OCI-LY1 (cell line): ENCODE measurements around the gene MPL.
"Not testable (repeated sequence)": the region's sequence is repeated elsewhere in the genome, so short reads cannot be mapped to it uniquely, and the experiment has no call there.

Experiments used
- H2AFZ ChIP-seq: fragments of 200-600 bp; sonication (generic), shearing (Covaris generic); 2 replicates; pipeline ENCODE4 v1.6.0; 2014; ENCODE audit warnings: antibody characterized with exemption, mild to moderate bottlenecking, low read length
- H3F3A ChIP-seq: fragments of 200-600 bp; sonication (generic), shearing (Covaris generic); 2 replicates; pipeline ENCODE4 v1.6.0; 2014; ENCODE audit warnings: mild to moderate bottlenecking, antibody characterized with exemption, low read length, moderate library complexity; ENCODE audit not compliant: insufficient read depth
- H3K27ac ChIP-seq: fragments of 200-600 bp; sonication (generic); 2 replicates; pipeline ENCODE4 v1.5.1; 2014; ENCODE audit warnings: low read length, mixed run types, mild to moderate bottlenecking, low read depth; ENCODE audit not compliant: poor library complexity, severe bottlenecking
- H3K27me3 ChIP-seq: fragments of 200-600 bp; sonication (generic); 2 replicates; pipeline ENCODE4 v1.6.0; 2014; ENCODE audit warnings: antibody characterized with exemption, mild to moderate bottlenecking, low read length, moderate library complexity; ENCODE audit not compliant: insufficient read depth
- H3K36me3 ChIP-seq: fragments of 200-600 bp; sonication (generic); 2 replicates; pipeline ENCODE4 v1.6.1; 2014; ENCODE audit warnings: mild to moderate bottlenecking, antibody characterized with exemption, low read length, moderate library complexity, mixed read lengths; ENCODE audit not compliant: insufficient read depth
- H3K4me1 ChIP-seq: fragments of 200-600 bp; sonication (generic); 2 replicates; pipeline ENCODE4 v1.5.1; 2014; ENCODE audit warnings: mild to moderate bottlenecking, low read length, moderate library complexity; ENCODE audit not compliant: insufficient read depth, severe bottlenecking
- H3K4me2 ChIP-seq: fragments of 200-600 bp; sonication (generic), shearing (Covaris generic); 2 replicates; pipeline ENCODE4 v1.6.1; 2014; ENCODE audit warnings: low read length
- H3K4me3 ChIP-seq: fragments of 200-600 bp; sonication (generic); 2 replicates; pipeline ENCODE4 v1.5.1; 2014; ENCODE audit warnings: low read length, low read depth, mild to moderate bottlenecking, mixed read lengths; ENCODE audit not compliant: poor library complexity, severe bottlenecking
- H3K79me2 ChIP-seq: fragments of 200-600 bp; shearing (Covaris generic); 2 replicates; pipeline ENCODE4 v1.6.1; 2016; ENCODE audit warnings: mixed run types, low read length, mixed read lengths; ENCODE audit not compliant: insufficient read depth
- H3K9ac ChIP-seq: fragments of 200-600 bp; sonication (generic), shearing (Covaris generic); 2 replicates; pipeline ENCODE4 v1.6.1; 2014; ENCODE audit warnings: mild to moderate bottlenecking, low read length, mixed read lengths
- H3K9me2 ChIP-seq: fragments of 200-600 bp; sonication (generic), shearing (Covaris generic); 2 replicates; pipeline ENCODE4 v1.6.1; 2014; ENCODE audit warnings: low read depth, mild to moderate bottlenecking, low read length, mixed read lengths
- H3K9me3 ChIP-seq: fragments of 200-600 bp; shearing (Covaris generic); 2 replicates; pipeline ENCODE4 v1.6.1; 2014; ENCODE audit warnings: low read length, mixed read lengths
- H4K20me1 ChIP-seq: fragments of 200-600 bp; sonication (generic), shearing (Covaris generic); 2 replicates; pipeline ENCODE4 v1.6.0; 2016; ENCODE audit warnings: mild to moderate bottlenecking, low read length; ENCODE audit not compliant: insufficient read depth
- CTCF ChIP-seq: fragments of 200-600 bp; sonication (generic), shearing (Covaris generic); IDR thresholded peaks from 2 replicates; pipeline ENCODE4 v1.5.1; 2017; ENCODE audit warnings: mild to moderate bottlenecking, antibody characterized with exemption, low read length, moderate library complexity, mixed read lengths
- EZH2 ChIP-seq: fragments of 200-600 bp; sonication (generic), shearing (Covaris generic); IDR thresholded peaks from 2 replicates; pipeline ENCODE4 v1.8.0; 2017; ENCODE audit warnings: borderline replicate concordance, mixed run types, mild to moderate bottlenecking, antibody characterized with exemption, low read length, moderate library complexity, mixed read lengths

Gene MPL

GRCh38 chr1:43395523-43395922 is 57.9 kb downstream of the MPL start:
- H3K4me3 ChIP-seq, result no peak overlapping the region
- no peak for TF ChIP-seq EZH2
- TF ChIP-seq CTCF, result no peak
- H3F3A ChIP-seq, result no peaks in the 10 kb centered on the region
- H4K20me1 ChIP-seq, result no peaks in the 10 kb centered on the region
- no peak overlapping the region for H3K9ac ChIP-seq
- H3K27me3 ChIP-seq, result no peaks in the 10 kb centered on the region
- peaks cover 5% of the 10 kb centered on the region for H3K4me1 ChIP-seq
- H3K36me3 ChIP-seq, result no peaks in the 10 kb centered on the region
- H3K79me2 ChIP-seq, result 0 out of 2 replicates have a peak, but pooled peaks cover 2% of the 10 kb centered on the region
- no peak overlapping the region for H2AFZ ChIP-seq
- H3K9me2 ChIP-seq, result no peaks in the 10 kb centered on the region
- no peaks in the 10 kb centered on the region for H3K9me3 ChIP-seq
- no peak overlapping the region for H3K27ac ChIP-seq
- no peak overlapping the region for H3K4me2 ChIP-seq

GRCh38 chr1:43396059-43396458 is 58.4 kb downstream of the MPL start:
- no peaks in the 10 kb centered on the region for H3K9me2 ChIP-seq
- H3K36me3 ChIP-seq, result no peaks in the 10 kb centered on the region
- TF ChIP-seq CTCF, result no peak
- no peak for TF ChIP-seq EZH2
- H3K9ac ChIP-seq, result no peak overlapping the region
- H3K4me1 ChIP-seq, result no peaks in the 10 kb centered on the region
- H3K9me3 ChIP-seq, result no peaks in the 10 kb centered on the region
- no peaks in the 10 kb centered on the region for H3K79me2 ChIP-seq
- H3F3A ChIP-seq, result no peaks in the 10 kb centered on the region
- H2AFZ ChIP-seq, result no peak overlapping the region
- H3K27me3 ChIP-seq, result no peaks in the 10 kb centered on the region
- H3K4me2 ChIP-seq, result no peak overlapping the region
- no peak overlapping the region for H3K4me3 ChIP-seq
- H4K20me1 ChIP-seq, result no peaks in the 10 kb centered on the region
- H3K27ac ChIP-seq, result no peak overlapping the region

DNA sequence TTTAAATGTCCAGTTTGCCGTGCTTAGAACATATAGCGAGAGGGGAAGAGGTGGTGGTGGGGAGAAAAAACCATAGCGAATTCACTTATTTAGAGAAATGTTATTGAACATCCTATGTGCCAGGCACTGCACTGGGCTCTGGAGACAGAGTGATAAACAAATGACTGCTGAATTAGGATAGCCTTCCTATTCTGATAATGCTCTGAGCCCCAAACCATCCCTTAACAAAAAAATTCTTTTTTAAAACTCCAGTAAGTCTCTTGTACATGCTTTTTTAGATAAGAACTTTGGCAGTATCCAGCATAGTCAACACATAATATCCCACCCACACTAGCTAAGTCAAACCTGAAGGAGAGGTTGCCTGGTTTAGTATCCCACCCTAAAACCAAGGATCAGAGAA is 60.6 kb downstream of the MPL start:
- H3F3A ChIP-seq, result no peaks in the 10 kb centered on the region
- H3K9me2 ChIP-seq, result no peaks in the 10 kb centered on the region
- H2AFZ ChIP-seq, result no peak overlapping the region
- no peaks in the 10 kb centered on the region for H3K27me3 ChIP-seq
- H3K4me2 ChIP-seq, result no peak overlapping the region
- no peak overlapping the region for H3K27ac ChIP-seq
- no peaks in the 10 kb centered on the region for H3K79me2 ChIP-seq
- no peaks in the 10 kb centered on the region for H3K9me3 ChIP-seq
- no peaks in the 10 kb centered on the region for H3K4me1 ChIP-seq
- H3K9ac ChIP-seq, result no peak overlapping the region
- H4K20me1 ChIP-seq, result no peaks in the 10 kb centered on the region
- H3K36me3 ChIP-seq, result peaks cover 2% of the 10 kb centered on the region; the same call in 1 of the 2 replicates
- TF ChIP-seq EZH2, result no peak
- no peak for TF ChIP-seq CTCF
- H3K4me3 ChIP-seq, result no peak overlapping the region

GRCh38 chr1:43400441-43400840 is 62.8 kb downstream of the MPL start:
- not testable (repeated sequence) for H3K4me2 ChIP-seq, H3K4me1 ChIP-seq, H3K27ac ChIP-seq, H3K27me3 ChIP-seq, H3K9me2 ChIP-seq, H2AFZ ChIP-seq, H3K9me3 ChIP-seq, H3K79me2 ChIP-seq, H3K4me3 ChIP-seq, H3F3A ChIP-seq, H4K20me1 ChIP-seq, H3K9ac ChIP-seq
- peaks cover 20% of the 10 kb centered on the region for H3K36me3 ChIP-seq
